ENCODE results near the gene PPDPF.

DNA sequence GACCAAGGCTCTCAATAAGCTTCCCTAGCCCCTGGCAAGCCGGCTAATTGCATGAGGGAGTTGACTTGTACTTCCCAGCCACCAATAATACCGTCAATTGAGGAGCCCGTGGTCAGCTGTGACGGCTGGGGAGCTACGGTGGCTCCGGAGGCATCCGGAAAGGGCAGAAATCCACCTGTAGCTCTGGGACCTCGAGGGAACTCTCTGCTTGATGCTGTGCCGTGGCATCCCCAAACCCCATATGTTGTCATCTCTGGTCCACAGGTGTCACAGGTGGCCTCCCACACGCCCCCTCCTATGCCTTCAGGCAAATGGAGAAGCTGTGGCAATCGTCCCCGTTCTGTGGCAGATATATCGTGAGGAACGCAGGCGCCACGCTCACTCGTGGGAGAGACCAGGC is 42.6 kb upstream of the PPDPF start:
- TF ChIP-seq POLR2A (IDR thresholded peaks at IDR 0.05; ENCODE audit: control extremely low read depth in 1 of 2, low read depth in 2 of 2, low read length in 2 of 2): no peak
- no peak for TF ChIP-seq FOSL1 (IDR thresholded peaks at IDR 0.05; ENCODE audit: insufficient read depth, low read depth, low read length)
- TF ChIP-seq EZH2 (IDR thresholded peaks at IDR 0.05; ENCODE audit: low read depth, low read length, severe bottlenecking): no peak
- no peak for TF ChIP-seq ZNF274 (IDR thresholded peaks at IDR 0.05; ENCODE audit: borderline replicate concordance, extremely low read depth, low read length)
- TF ChIP-seq RNF2 (IDR thresholded peaks at IDR 0.05; ENCODE audit: borderline replicate concordance, low read depth, low read length, missing control alignments, poor library complexity, severe bottlenecking): no peak
- no peak for TF ChIP-seq PHF8 (conservative IDR thresholded peaks at IDR 0.05; ENCODE audit: low read depth, low read length)
- TF ChIP-seq, protein P1, sequence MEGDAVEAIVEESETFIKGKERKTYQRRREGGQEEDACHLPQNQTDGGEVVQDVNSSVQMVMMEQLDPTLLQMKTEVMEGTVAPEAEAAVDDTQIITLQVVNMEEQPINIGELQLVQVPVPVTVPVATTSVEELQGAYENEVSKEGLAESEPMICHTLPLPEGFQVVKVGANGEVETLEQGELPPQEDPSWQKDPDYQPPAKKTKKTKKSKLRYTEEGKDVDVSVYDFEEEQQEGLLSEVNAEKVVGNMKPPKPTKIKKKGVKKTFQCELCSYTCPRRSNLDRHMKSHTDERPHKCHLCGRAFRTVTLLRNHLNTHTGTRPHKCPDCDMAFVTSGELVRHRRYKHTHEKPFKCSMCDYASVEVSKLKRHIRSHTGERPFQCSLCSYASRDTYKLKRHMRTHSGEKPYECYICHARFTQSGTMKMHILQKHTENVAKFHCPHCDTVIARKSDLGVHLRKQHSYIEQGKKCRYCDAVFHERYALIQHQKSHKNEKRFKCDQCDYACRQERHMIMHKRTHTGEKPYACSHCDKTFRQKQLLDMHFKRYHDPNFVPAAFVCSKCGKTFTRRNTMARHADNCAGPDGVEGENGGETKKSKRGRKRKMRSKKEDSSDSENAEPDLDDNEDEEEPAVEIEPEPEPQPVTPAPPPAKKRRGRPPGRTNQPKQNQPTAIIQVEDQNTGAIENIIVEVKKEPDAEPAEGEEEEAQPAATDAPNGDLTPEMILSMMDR (IDR thresholded peaks at IDR 0.05; ENCODE audit: control extremely low read depth in 1 of 3, insufficient read depth in 1 of 3, low read depth in 1 of 3, low read length in 3 of 3): no peak
- TF ChIP-seq KDM1A (IDR thresholded peaks at IDR 0.05; ENCODE audit: borderline replicate concordance, low read length): no peak
- no peak for TF ChIP-seq CBX8 (IDR thresholded peaks at IDR 0.05; ENCODE audit: borderline replicate concordance, low read depth, low read length)
- no peak for TF ChIP-seq BCL11A (IDR thresholded peaks at IDR 0.05; ENCODE audit: low read depth in 2 of 2, low read length in 2 of 2)
- TF ChIP-seq NRF1 (IDR thresholded peaks at IDR 0.05; ENCODE audit: low read depth, low read length): no peak
- TF ChIP-seq RAD21 (IDR thresholded peaks at IDR 0.05 in 1 of 2, conservative IDR thresholded peaks at IDR 0.05 in 1 of 2; ENCODE audit: low read depth in 2 of 2, low read length in 2 of 2): no peak
- TF ChIP-seq, protein P2, sequence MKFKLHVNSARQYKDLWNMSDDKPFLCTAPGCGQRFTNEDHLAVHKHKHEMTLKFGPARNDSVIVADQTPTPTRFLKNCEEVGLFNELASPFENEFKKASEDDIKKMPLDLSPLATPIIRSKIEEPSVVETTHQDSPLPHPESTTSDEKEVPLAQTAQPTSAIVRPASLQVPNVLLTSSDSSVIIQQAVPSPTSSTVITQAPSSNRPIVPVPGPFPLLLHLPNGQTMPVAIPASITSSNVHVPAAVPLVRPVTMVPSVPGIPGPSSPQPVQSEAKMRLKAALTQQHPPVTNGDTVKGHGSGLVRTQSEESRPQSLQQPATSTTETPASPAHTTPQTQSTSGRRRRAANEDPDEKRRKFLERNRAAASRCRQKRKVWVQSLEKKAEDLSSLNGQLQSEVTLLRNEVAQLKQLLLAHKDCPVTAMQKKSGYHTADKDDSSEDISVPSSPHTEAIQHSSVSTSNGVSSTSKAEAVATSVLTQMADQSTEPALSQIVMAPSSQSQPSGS (IDR thresholded peaks at IDR 0.05; ENCODE audit: low read length): no peak

Data from H1 (cell line).